Right lobe of liver (tissue), 6 donors: ENCODE results near the gene MAPK8IP3. TPM values are rescaled to one million over a fixed set of nuclear protein-coding genes. Genes with fewer than 3 reads are reported as not detected.

Experiments used
- ATAC-seq, 4 donors: fragments of 200-7000 bp; cut with Tn5 transposase; one replicate each; pipeline ENCODE4 v1.9.1; 2020; ENCODE audit warnings: mild to moderate bottlenecking in 4 of 4, moderate library complexity in 4 of 4
- DNase-seq, 3 donors: peaks; one replicate each; pipeline ENCODE4 v3.0.0-alpha.2; 2020
- H3K27ac ChIP-seq, 3 donors: fragments of 200-600 bp; one replicate each; pipeline ENCODE4 v1.8.0; 2022
- H3K27me3 ChIP-seq, 2 donors: fragments of 200-600 bp; one replicate each; pipeline ENCODE4 v1.8.0; 2022
- H3K36me3 ChIP-seq, 4 donors: fragments of 200-600 bp; sonication (generic) in 1 of 4; one replicate each; pipeline versions ENCODE4 v1.5.1 to v1.8.0; 2017 to 2022; ENCODE audit warnings: control low read depth in 1 of 4
- H3K4me1 ChIP-seq, 4 donors: fragments of 200-600 bp; sonication (generic) in 1 of 4; one replicate each; pipeline versions ENCODE4 v1.5.1 to v1.8.0; 2017 to 2022; ENCODE audit warnings: control low read depth in 1 of 4
- H3K4me3 ChIP-seq, 3 donors: fragments of 200-600 bp; one replicate each; pipeline ENCODE4 v1.8.0; 2022
- H3K9me3 ChIP-seq, 4 donors: fragments of 200-600 bp; sonication (generic) in 1 of 4; one replicate each; pipeline versions ENCODE4 v1.5.1 to v1.8.0; 2017 to 2022; ENCODE audit warnings: control low read depth in 1 of 4
- POLR2A ChIP-seq: fragments of 450-650 bp; IDR thresholded peaks from one replicate; pipeline ENCODE4 v1.6.1; 2017; ENCODE audit warnings: antibody characterized with exemption, mild to moderate bottlenecking
- WGBS: methylation state at CpG from one replicate; pipeline ENCODE4 v1.1.6; 2018; ENCODE audit warnings: low coverage, low lambda C conversion rate; ENCODE audit not compliant: insufficient coverage; ENCODE audit errors: missing lambda C conversion rate; 5-methylcytosine and 5-hydroxymethylcytosine counted together
- intact Hi-C, 2 donors: fragments of 100-400 bp; cut with DNase I; formaldehyde crosslinking; loops; one replicate each; pipeline versions ENCODE4 v1.11.2 to v1.14.1; 2022
- total RNA-seq, 6 experiments: library from RNA; depleted of rRNA in 2 of 6; stranded (reverse); fragments of >200 nt in 2 of 6; fragmentation: NEBNext Ultra II Directional in 3 of 6; extraction: Animal tissue kit (Norgen Biotek cat#: 25700) in 3 of 6; gene quantifications; one replicate each; pipeline versions ENCODE4 v1.1.0 to v1.2.4, GENCODE V29; 2016 to 2023
- TF ChIP-seq, protein P1 (sequence below), 4 donors: fragments of 200-600 bp in 3 of 4; fragments of 450-650 bp in 1 of 4; IDR thresholded peaks; one replicate each; pipeline versions ENCODE4 v1.5.1 to v1.8.0; 2016 to 2022; ENCODE audit warnings: antibody characterized with exemption in 4 of 4, mild to moderate bottlenecking in 2 of 4
- donor health status: DM: no; HTN: yes; CAD: no.
- donor health status: DM: no; HTN: no; CAD: no.
- donor health status: DM: no; HTN: no; CAD: no.
- donor health status: DM: no; HTN: yes; CAD: no.
- donor health status: DM: no; HTN: yes; CAD: no.

The MAPK8IP3 gene
- total RNA-seq, 6 experiments from 2014 or later: 8.7 to 37.3 (median 23.0) TPM

GRCh38 chr16:1746693-1747195 is 40.7 kb downstream of the MAPK8IP3 start:
- TF ChIP-seq POLR2A: no peak
- TF ChIP-seq, protein P1, sequence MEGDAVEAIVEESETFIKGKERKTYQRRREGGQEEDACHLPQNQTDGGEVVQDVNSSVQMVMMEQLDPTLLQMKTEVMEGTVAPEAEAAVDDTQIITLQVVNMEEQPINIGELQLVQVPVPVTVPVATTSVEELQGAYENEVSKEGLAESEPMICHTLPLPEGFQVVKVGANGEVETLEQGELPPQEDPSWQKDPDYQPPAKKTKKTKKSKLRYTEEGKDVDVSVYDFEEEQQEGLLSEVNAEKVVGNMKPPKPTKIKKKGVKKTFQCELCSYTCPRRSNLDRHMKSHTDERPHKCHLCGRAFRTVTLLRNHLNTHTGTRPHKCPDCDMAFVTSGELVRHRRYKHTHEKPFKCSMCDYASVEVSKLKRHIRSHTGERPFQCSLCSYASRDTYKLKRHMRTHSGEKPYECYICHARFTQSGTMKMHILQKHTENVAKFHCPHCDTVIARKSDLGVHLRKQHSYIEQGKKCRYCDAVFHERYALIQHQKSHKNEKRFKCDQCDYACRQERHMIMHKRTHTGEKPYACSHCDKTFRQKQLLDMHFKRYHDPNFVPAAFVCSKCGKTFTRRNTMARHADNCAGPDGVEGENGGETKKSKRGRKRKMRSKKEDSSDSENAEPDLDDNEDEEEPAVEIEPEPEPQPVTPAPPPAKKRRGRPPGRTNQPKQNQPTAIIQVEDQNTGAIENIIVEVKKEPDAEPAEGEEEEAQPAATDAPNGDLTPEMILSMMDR (IDR thresholded peaks at IDR 0.05): no peak
- peaks cover 0 to 46% (median 14%) of the 10 kb centered on the region in 4 donors for H3K36me3 ChIP-seq
- ATAC-seq (no peak), DNase-seq (peak in 1 of 3 donors; percentile 35)
- no peaks in the 10 kb centered on the region for H3K9me3 ChIP-seq
- no peaks in the 10 kb centered on the region for H3K27me3 ChIP-seq
- 91% methylated on average over 8 of the region's 31 CpGs for WGBS
- no peak overlapping the region for H3K27ac ChIP-seq
- no peaks in the 10 kb centered on the region for H3K4me1 ChIP-seq
- intact Hi-C loops: no loop called here
- no peak overlapping the region for H3K4me3 ChIP-seq

- Histone ChIP-seq H3K9me3 (no peaks in the 10 kb centered on the region), H3K27me3 (no peaks in the 10 kb centered on the region), H3K36me3 (peaks cover 0 to 46% (median 16%) of the 10 kb centered on the region in 4 donors), H3K27ac (no peak overlapping the region), H3K4me1 (no peaks in the 10 kb centered on the region), H3K4me3 (no peak overlapping the region)
- ATAC-seq (no peak), DNase-seq (peak in 2 of 3 donors; percentile 29 to 40)
- intact Hi-C loops: no loop called here
- 92% methylated on average over 2 of the region's 11 CpGs for WGBS
- TF ChIP-seq, protein P1 (IDR thresholded peaks at IDR 0.05): no peak
- no peak for TF ChIP-seq POLR2A
These were observed 41.9 kb downstream of the MAPK8IP3 start for GRCh38 chr16:1747934-1748333.

- no peak overlapping the region for H3K4me3 ChIP-seq
- no peak for ATAC-seq
- peaks cover 0 to 38% (median 14%) of the 10 kb centered on the region in 4 donors for H3K36me3 ChIP-seq
- no peak overlapping the region for H3K27ac ChIP-seq
- peak in 2 of 3 donors; percentile 8 to 42 for DNase-seq
- 94% methylated on average over 17 of the region's 29 CpGs for WGBS
- TF ChIP-seq POLR2A: no peak
- TF ChIP-seq, protein P1 (IDR thresholded peaks at IDR 0.05): no peak
- H3K9me3 ChIP-seq: no peaks in the 10 kb centered on the region
- no peaks in the 10 kb centered on the region for H3K27me3 ChIP-seq
- intact Hi-C loops: no loop called here
- H3K4me1 ChIP-seq: no peaks in the 10 kb centered on the region
These were observed 43.4 kb downstream of the MAPK8IP3 start for GRCh38 chr16:1749152-1750117.

DNA sequence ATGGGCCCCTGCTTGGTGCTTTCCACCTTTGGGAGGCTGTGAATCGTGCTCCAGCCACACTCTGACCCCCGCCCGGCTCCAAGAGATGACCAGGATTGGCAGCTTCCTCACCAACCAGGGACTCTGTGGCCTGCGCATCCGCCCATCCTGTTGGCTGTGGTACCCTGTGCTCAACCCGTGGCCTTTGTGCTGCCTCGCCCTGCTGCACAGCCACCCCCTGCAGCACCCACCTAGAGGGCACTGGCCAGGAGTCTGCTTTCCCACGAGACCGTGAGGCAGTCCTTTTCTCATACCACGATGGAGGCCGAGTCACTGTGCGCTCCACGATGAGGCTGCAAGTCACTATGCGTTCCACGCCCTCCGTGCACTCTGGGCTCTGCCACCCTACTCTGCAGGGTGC is 46.0 kb downstream of the MAPK8IP3 start:
- Histone ChIP-seq H3K9me3 (no peaks in the 10 kb centered on the region), H3K27me3 (no peaks in the 10 kb centered on the region), H3K4me1 (no peaks in the 10 kb centered on the region), H3K36me3 (peaks cover 0 to 39% (median 13%) of the 10 kb centered on the region in 4 donors), H3K4me3 (no peak overlapping the region), H3K27ac (no peak overlapping the region)
- intact Hi-C loops: no loop called here
- ATAC-seq (no peak), DNase-seq (no peak)
- no peak for TF ChIP-seq POLR2A
- TF ChIP-seq, protein P1 (IDR thresholded peaks at IDR 0.05): no peak
- no CpG with 5 or more reads among the region's 16 CpGs for WGBS
